NCI-H2227 (cell line): ENCODE data around the gene USP20.
"Not testable (repeated sequence)": the region's sequence is repeated elsewhere in the genome, so short reads cannot be mapped to it uniquely, and the experiment has no call there.

Experiments used
- DNase-seq: peaks from one replicate; lab custom pipeline; 2025; ENCODE audit not compliant: unreplicated experiment; lab: John Stamatoyannopoulos, UW

The USP20 gene

GRCh38 chr9:129835128-129835859 is at the start of gene USP20, which contains the start of gene C9orf78:
Gene USP20 (plus strand): TSS chr9:129835458. CDS start chr9:129852556, 17,098 bp downstream.
Gene C9orf78 (minus strand): TSS chr9:129835275. CDS start chr9:129835221, 54 bp downstream.
- DNase-seq: peak; percentile 97

GRCh38 chr9:129785866-129786265 is 49.4 kb upstream of the USP20 start:
- no peak for DNase-seq

- no peak for DNase-seq
Observed at GRCh38 chr9:129786481-129786880, 48.8 kb upstream of the USP20 start.

DNA sequence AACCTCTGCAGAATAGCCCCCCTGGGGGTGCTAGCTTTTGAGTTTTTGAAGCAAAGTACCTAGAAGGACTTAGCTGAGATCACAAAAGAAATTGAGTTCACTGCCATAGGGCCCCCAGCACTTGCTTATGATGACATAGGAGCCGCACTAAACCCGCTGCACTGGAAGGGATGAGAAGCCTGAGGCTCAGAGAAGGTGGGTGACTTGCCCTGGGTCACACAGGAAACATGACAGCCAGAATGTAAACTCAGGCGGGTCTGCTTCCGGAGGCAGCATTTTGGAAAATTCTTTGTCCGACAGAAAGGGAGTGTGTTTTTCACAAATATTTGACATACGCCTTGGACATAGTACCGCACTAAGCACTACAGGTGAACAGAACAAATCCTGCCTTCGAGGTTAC is 40.7 kb upstream of the USP20 start:
- DNase-seq: no peak

GRCh38 chr9:129796029-129796428 is 39.2 kb upstream of the USP20 start:
- not testable (repeated sequence) for DNase-seq

DNA sequence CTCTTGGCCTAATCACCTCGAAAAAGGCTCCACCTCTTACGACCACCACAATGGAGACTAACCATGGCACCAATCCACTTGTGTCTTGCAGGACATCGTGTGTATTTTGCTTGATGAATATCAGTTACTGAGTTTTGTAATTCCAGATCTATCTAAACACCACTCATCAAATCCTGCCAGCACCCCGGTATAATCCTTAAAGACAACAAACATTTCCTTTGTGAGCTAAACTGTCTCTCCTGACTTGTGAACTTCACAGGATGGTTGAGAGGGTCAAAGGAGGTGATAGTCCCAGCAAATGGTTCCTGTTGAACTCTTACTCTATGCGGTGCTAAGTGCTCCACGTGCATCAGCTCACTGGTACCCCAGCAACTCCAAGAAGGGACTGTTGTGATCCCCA is 36.3 kb upstream of the USP20 start:
- no peak for DNase-seq

- no peak for DNase-seq
Observed at GRCh38 chr9:129801504-129801903, 33.8 kb upstream of the USP20 start.

- peak; percentile 94 for DNase-seq
Observed at GRCh38 chr9:129802833-129803675, 32.2 kb upstream of the USP20 start, which contains the start of gene TOR1B. Gene TOR1B (plus strand): TSS chr9:129803184. CDS start chr9:129803213, 29 bp downstream.

DNA sequence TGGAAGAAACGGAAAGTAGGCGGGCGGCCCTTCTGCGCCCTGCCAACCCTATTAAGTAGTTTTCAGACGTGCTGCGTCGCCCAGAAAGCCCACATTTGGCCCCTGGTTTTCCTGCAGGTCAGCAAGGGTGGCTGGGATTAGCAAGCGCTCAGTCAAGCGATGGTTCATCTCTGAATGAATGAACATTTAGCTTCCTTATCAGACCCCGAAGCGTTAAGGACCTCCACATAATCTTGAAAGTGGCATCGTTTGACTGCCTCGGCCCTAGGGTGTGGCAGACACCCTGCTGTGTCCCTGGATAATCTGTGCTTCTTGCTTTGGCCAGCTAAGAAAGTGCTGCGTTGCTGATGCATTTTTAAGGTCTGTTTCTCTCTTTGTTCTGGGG is 31.6 kb upstream of the USP20 start:
- DNase-seq: no peak

DNA sequence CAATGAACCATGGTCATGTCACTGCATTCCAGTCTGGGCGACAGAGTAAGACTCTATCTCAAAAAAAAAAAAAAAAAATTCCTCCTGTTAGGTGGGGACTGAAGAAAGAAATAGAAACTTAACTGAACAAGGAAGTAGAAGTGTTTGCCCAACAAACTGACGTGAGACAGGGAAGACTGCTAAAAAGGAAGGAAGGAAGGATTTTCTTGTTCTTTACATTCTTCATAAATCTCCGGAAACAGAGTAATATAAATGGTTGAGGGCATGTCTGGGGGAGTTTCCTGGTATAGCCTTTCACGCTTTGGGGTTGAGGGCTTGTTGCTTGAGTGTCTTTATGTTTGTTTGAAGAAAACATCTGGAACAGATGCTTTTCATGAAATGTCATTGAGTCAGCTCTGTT is 29.2 kb upstream of the USP20 start:
- DNase-seq: no peak

- DNase-seq: no peak
Observed at GRCh38 chr9:129809346-129809745, 25.9 kb upstream of the USP20 start.

DNA sequence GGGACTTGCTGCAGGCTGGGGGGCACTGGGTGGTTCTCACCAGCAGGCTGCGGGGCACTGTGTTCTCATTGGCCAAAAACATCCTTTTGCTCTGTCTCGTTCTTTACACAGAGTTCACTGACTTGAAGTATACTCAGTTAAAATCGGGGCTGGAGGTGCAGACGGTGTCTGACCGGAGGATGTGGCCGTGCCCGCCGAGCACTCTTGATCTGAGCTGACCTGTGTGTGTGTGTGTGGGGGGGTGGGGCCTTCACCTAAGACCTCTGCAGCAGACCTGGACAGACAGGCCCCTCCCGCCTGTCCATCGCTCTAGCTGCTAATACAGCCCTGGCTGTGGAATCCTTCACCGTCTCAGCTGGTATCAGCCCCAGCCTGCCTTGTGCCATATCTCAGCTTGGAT is 25.1 kb upstream of the USP20 start:
- DNase-seq: no peak

DNA sequence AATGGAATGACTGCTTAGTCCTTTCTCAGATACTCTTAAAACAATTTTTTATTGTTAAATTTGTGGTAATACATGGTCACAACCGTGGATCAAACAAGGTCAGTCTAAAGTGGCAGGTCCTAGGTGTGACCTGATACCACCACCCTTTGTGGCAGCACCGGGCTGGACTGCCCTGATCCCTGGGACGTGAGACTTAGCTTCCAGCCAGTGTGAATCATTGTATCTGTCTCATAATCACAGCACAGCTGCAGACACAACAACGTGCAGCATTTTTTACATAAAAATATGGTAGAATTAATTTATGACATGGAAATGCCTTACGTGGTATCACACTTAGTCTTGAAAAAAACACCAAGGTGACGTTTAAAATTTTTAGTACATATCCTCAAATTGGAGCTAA is 24.5 kb upstream of the USP20 start:
- no peak for DNase-seq

DNA sequence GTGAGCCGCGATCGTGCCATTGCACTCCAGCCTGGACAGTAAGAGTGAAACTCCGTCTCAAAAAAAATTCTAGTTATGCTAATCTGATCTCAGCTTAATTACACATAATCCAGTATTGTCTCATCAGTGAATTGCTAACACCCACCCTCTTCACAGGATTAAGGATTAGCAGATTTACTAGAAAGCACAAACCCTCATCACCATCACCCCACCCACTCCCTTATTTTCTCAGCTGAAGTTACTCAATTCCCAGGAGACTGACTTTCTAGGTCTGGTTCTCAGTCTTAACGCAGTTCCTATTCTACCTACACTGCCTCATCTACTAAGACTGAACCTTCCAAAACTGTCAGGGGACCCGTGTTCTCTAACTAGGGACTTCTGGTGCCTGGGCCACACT is 23.3 kb upstream of the USP20 start:
- DNase-seq: no peak

DNA sequence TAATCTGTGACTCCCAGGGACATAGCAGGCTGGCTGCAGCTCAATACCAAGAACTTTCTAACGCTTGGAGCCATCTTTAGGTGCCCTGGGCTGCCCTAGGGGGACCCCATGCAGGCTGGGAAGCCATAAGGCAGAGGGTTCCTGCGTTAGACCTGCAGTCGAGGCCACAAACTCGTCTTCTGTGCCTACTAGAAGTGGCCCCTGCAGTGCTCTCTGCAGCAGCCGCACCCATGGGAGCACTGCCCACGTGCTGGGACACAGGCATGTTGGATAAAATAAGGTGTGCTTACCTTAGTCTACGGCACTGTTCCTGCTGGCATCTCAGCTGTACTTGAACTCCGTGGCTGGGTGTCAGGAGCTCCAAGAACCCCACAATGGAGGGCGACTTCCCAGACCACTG is 22.9 kb upstream of the USP20 start:
- DNase-seq: no peak

GRCh38 chr9:129813661-129814060 is 21.6 kb upstream of the USP20 start:
- DNase-seq: no peak

DNA sequence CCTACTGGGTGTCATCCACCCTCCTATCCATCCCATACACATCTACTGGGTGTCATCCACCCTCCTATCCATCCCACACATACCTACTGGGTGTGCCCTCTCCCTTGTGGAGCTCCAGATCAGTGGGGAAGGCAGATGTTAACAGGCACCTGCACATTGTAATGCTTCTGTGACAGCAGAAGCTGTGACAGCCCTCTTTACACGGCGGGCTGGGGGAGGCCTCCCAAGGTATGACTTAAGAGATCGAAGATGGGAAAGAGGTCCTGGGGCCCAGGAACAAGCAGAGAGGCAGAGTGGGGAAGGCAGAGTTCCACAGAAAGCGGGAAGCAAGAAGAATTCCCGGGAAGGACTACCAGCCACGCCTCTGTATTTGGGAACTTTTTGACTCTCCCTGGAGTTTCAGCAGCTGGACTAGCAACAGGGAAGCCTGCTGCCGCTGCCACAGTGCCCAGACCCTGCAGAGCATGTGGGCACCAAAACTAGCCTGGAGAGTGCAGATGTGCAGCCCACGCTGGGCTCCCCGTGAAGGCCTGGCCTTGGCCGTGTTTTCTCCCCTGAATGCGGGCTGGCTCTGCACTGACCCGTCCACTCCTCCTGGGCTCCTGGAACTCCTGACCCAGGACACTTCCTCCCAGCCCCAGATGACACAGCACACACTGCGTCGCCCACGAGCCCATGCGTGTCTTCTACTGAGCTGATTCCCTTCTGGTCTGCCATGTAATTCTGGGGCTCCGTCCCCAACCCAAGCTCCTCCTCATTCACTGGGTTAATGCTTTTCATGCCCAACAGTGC is 20.6 kb upstream of the USP20 start:
- no peak for DNase-seq

DNA sequence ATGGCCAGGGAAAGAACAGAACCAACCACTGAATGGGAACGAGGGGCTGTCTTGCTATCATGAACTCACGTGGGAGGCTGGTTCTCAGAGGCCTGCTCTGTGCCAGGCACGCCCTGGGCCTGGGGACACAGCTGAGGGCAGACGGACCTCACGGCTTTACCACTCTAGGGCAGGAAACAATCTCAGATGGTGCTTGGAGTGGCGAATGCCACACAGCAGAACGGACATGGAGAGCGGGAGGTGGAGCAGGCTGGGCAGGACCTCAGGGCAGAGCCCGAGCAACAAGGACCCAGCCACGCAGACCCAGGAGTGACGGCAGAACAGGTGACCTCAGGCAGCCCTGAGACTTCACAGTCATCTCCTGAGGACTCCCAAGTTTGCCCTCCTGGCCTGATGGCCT is 20.0 kb upstream of the USP20 start:
- DNase-seq: no peak

- no peak for DNase-seq
Observed at GRCh38 chr9:129816501-129817435, 18.5 kb upstream of the USP20 start.

GRCh38 chr9:129822898-129823541 is 12.2 kb upstream of the USP20 start:
- peak; percentile 16 for DNase-seq
